Keratinocyte (primary cell): ENCODE data around the gene RGS3. TPM values are rescaled to one million over a fixed set of nuclear protein-coding genes. Genes with fewer than 3 reads are reported as not detected.
A peak's percentile ranks its signal among the peaks of the same experiment; 100 is the strongest.

Experiments
- DNase-seq: peaks from one replicate; pipeline ENCODE4 v3.0.0-alpha.2; 2011; ENCODE audit warnings: low read depth, missing footprints, low spot score
- FAIRE-seq: peaks from 2 replicates; lab custom pipeline; 2011; peaks lifted over from hg19 to GRCh38; lab: Jason Lieb, UNC
- H2AFZ ChIP-seq: 2 replicates; pipeline ENCODE4 v1.6.0; 2012; ENCODE audit warnings: low read length, control low read depth, inconsistent platforms; ENCODE audit not compliant: control insufficient read depth
- H3K27ac ChIP-seq: 2 replicates; pipeline ENCODE4 v1.5.1; 2011; ENCODE audit warnings: low read length; ENCODE audit not compliant: control insufficient read depth, insufficient read depth
- H3K27me3 ChIP-seq: 3 replicates; pipeline ENCODE4 v1.6.0; 2011; ENCODE audit warnings: low read length; ENCODE audit not compliant: control insufficient read depth, insufficient read depth; ENCODE audit errors: extremely low read depth
- H3K36me3 ChIP-seq, 2 experiments: 2 replicates in 1 of 2; 3 replicates in 1 of 2; pipeline ENCODE4 v1.5.1; 2011; ENCODE audit warnings: low read length in 2 of 2, mild to moderate bottlenecking in 1 of 2; ENCODE audit not compliant: control insufficient read depth in 2 of 2, insufficient read depth in 2 of 2; ENCODE audit errors: extremely low read depth in 1 of 2
- H3K4me1 ChIP-seq: 3 replicates; pipeline ENCODE4 v1.5.1; 2011; ENCODE audit warnings: low read length; ENCODE audit not compliant: control insufficient read depth, insufficient read depth; ENCODE audit errors: extremely low read depth
- H3K4me2 ChIP-seq: 3 replicates; pipeline ENCODE4 v1.6.0; 2011; ENCODE audit warnings: low read depth, low read length; ENCODE audit not compliant: control insufficient read depth, insufficient read depth; ENCODE audit errors: extremely low read depth
- H3K4me3 ChIP-seq, 3 experiments: fragments of 200-600 bp in 1 of 3; sonication (generic) in 1 of 3; 2 replicates in 2 of 3; 3 replicates in 1 of 3; pipeline ENCODE4 v1.5.1; 2011 to 2016; ENCODE audit warnings: low read length in 3 of 3, mild to moderate bottlenecking in 3 of 3, control low read depth in 2 of 3, inconsistent platforms in 1 of 3, low read depth in 1 of 3, mixed read lengths in 1 of 3, mixed run types in 1 of 3, moderate library complexity in 1 of 3; ENCODE audit not compliant: control insufficient read depth in 2 of 3, insufficient read depth in 2 of 3; ENCODE audit errors: extremely low read depth in 1 of 3
- H3K79me2 ChIP-seq: 2 replicates; pipeline ENCODE4 v1.6.0; 2012; ENCODE audit warnings: low read length; ENCODE audit not compliant: control insufficient read depth, insufficient read depth
- H3K9ac ChIP-seq: 3 replicates; pipeline ENCODE4 v1.6.0; 2011; ENCODE audit warnings: low read length; ENCODE audit not compliant: control insufficient read depth, insufficient read depth; ENCODE audit errors: extremely low read depth
- H3K9me1 ChIP-seq: 3 replicates; pipeline ENCODE4 v1.6.0; 2011; ENCODE audit warnings: low read length; ENCODE audit not compliant: control insufficient read depth, insufficient read depth; ENCODE audit errors: extremely low read depth
- H3K9me3 ChIP-seq: 2 replicates; pipeline ENCODE4 v1.5.1; 2012; ENCODE audit warnings: low read depth, low read length; ENCODE audit not compliant: control insufficient read depth
- H4K20me1 ChIP-seq: 3 replicates; pipeline ENCODE4 v1.6.0; 2011; ENCODE audit warnings: low read length; ENCODE audit not compliant: control insufficient read depth, insufficient read depth; ENCODE audit errors: extremely low read depth
- CTCF ChIP-seq, 3 experiments: IDR thresholded peaks in 1 of 3; conservative IDR thresholded peaks in 1 of 3; optimal IDR thresholded peaks in 1 of 3; 2 replicates in 2 of 3; 3 replicates in 1 of 3; pipeline versions ENCODE3 to v1.5.1; 2011; ENCODE audit warnings: low read length in 3 of 3, mild to moderate bottlenecking in 3 of 3, moderate library complexity in 2 of 3, control low read depth in 1 of 3, inconsistent platforms in 1 of 3; ENCODE audit not compliant: insufficient read depth in 2 of 3; ENCODE audit errors: extremely low read depth in 1 of 3
- EZH2 ChIP-seq: IDR thresholded peaks from one replicate; pipeline ENCODE4 v1.6.1; 2012; ENCODE audit warnings: inconsistent platforms, mild to moderate bottlenecking, low read length, moderate library complexity
- dilution Hi-C: fragments of 300-500 bp; cut with MboI; formaldehyde crosslinking; loops from one replicate; pipeline ENCODE4 v1.7.0; 2020; ENCODE audit warnings: low sequenced_read_pairs; ENCODE audit not compliant: extremely low pct_ligation_motif_present
- polyA plus RNA-seq, 5 experiments: library from polyadenylated mRNA; depleted of rRNA in 3 of 5; stranded (reverse) in 3 of 5; stranded (forward) in 1 of 5; unstranded in 1 of 5; fragments of >200 nt; gene quantifications; 1 replicate in 1 of 5; 2 replicates in 3 of 5; 3 replicates in 1 of 5; pipeline versions ENCODE4 v1.2.1 to v1.2.3, GENCODE V29; 2011 to 2012; ENCODE audit warnings: missing spikeins in 2 of 5, low read depth in 1 of 5, low replicate concordance in 1 of 5

The RGS3 gene
- polyA plus RNA-seq, 1 donor (not counting 4 experiments of a cell fraction or from before 2014, with no cell fraction given) = 19.6 TPM

- H2AFZ ChIP-seq = peak overlapping the region; percentile 23
- peak overlapping the region; percentile 58 for H3K4me2 ChIP-seq
- H3K36me3 ChIP-seq = peaks cover 0 to 1% of the 10 kb centered on the region in 2 experiments
- no peaks in the 10 kb centered on the region for H3K27me3 ChIP-seq
- no peak overlapping the region for H3K4me3 ChIP-seq
- peaks cover 3% of the 10 kb centered on the region for H3K9me1 ChIP-seq
- no peaks in the 10 kb centered on the region for H4K20me1 ChIP-seq
- no peak for FAIRE-seq
- dilution Hi-C loops = no loop called here
- H3K9ac ChIP-seq = no peak overlapping the region
- H3K4me1 ChIP-seq = peaks cover 35% of the 10 kb centered on the region
- no peaks in the 10 kb centered on the region for H3K9me3 ChIP-seq
- no peak overlapping the region for H3K27ac ChIP-seq
- no peak for DNase-seq
- no peaks in the 10 kb centered on the region for H3K79me2 ChIP-seq
- TF ChIP-seq CTCF (optimal IDR thresholded peaks at IDR 0.05 in 1 of 3, IDR thresholded peaks at IDR 0.05 in 1 of 3, conservative IDR thresholded peaks at IDR 0.05 in 1 of 3; ENCODE audit: extremely low read depth in 1 of 3, insufficient read depth in 2 of 3, low read length in 3 of 3) (no peak), EZH2 (no peak)
These were observed 139.5 kb downstream of the RGS3 start for GRCh38 chr9:113603048-113603375.

GRCh38 chr9:113603773-113604172 lies 140.2 kb downstream of the RGS3 start:
- FAIRE-seq (no peak), DNase-seq (no peak)
- no peaks in the 10 kb centered on the region for H3K79me2 ChIP-seq
- no peak overlapping the region for H3K27ac ChIP-seq
- H3K4me2 ChIP-seq = no peak overlapping the region
- no peak overlapping the region for H3K9ac ChIP-seq
- no peaks in the 10 kb centered on the region for H4K20me1 ChIP-seq
- no peaks in the 10 kb centered on the region for H3K27me3 ChIP-seq
- H3K36me3 ChIP-seq = no peaks in the 10 kb centered on the region
- H3K9me3 ChIP-seq = no peaks in the 10 kb centered on the region
- no peak overlapping the region for H2AFZ ChIP-seq
- peaks cover 3% of the 10 kb centered on the region for H3K9me1 ChIP-seq
- H3K4me3 ChIP-seq = no peak overlapping the region
- peaks cover 33% of the 10 kb centered on the region for H3K4me1 ChIP-seq
- TF ChIP-seq CTCF (optimal IDR thresholded peaks at IDR 0.05 in 1 of 3, IDR thresholded peaks at IDR 0.05 in 1 of 3, conservative IDR thresholded peaks at IDR 0.05 in 1 of 3; ENCODE audit: extremely low read depth in 1 of 3, insufficient read depth in 2 of 3, low read length in 3 of 3) (no peak), EZH2 (no peak)
- dilution Hi-C loops = no loop called here
